ENCODE data around the gene ZNF213.

GRCh38 chr16:3152027-3152276 lies 17.1 kb downstream of the ZNF213 start:
- TF ChIP-seq CTCF (conservative IDR thresholded peaks at IDR 0.05; ENCODE audit: low read depth in 2 of 2) (no peak), NANOG (IDR thresholded peaks at IDR 0.05; ENCODE audit: borderline replicate concordance) (no peak), POLR2AphosphoS5 (IDR thresholded peaks at IDR 0.05; ENCODE audit: low read depth) (no peak), JUNB (IDR thresholded peaks at IDR 0.05; ENCODE audit: unreplicated experiment) (no peak), EZH2 (IDR thresholded peaks at IDR 0.05; ENCODE audit: low read depth, unreplicated experiment) (no peak), STAT1 (IDR thresholded peaks at IDR 0.05; ENCODE audit: unreplicated experiment) (no peak), CREB1 (CRISPR knock-in tag; IDR thresholded peaks at IDR 0.05; ENCODE audit: low read depth) (no peak), REST (IDR thresholded peaks at IDR 0.05; ENCODE audit: unreplicated experiment) (no peak), ETS1 (IDR thresholded peaks at IDR 0.05) (no peak), EZH2phosphoT487 (IDR thresholded peaks at IDR 0.05; ENCODE audit: unreplicated experiment) (no peak), ZNF462 (CRISPR knock-in tag; IDR thresholded peaks at IDR 0.05) (no peak)
